IPS-18c (cell line): ENCODE data around the gene CCT3.
A peak's percentile ranks its signal among the peaks of the same experiment; 100 is the strongest.

Experiments
- H3K4me3 ChIP-seq: 2 replicates; pipeline ENCODE4 v1.7.0; 2013; ENCODE audit warnings: low read depth, mild to moderate bottlenecking, low read length, moderate library complexity; ENCODE audit not compliant: insufficient read depth
- H3K9me3 ChIP-seq: one replicate; pipeline ENCODE4 v1.6.1; 2013; ENCODE audit warnings: mild to moderate bottlenecking, low read length, moderate library complexity; ENCODE audit not compliant: control insufficient read depth, insufficient read depth

Gene CCT3

GRCh38 chr1:156293895-156294294, 44.2 kb downstream of the CCT3 start:
- H3K4me3 ChIP-seq, result no peak overlapping the region
- peaks cover 2% of the 10 kb centered on the region for H3K9me3 ChIP-seq

GRCh38 chr1:156293098-156293434, 45.0 kb downstream of the CCT3 start:
- H3K9me3 ChIP-seq, result peaks cover 2% of the 10 kb centered on the region
- H3K4me3 ChIP-seq, result no peak overlapping the region

- peak overlapping the region; percentile 43 for H3K4me3 ChIP-seq
- peaks cover 2% of the 10 kb centered on the region for H3K9me3 ChIP-seq
Measured at GRCh38 chr1:156291226-156292061, 46.6 kb downstream of the CCT3 start.

GRCh38 chr1:156289857-156290256, 48.2 kb downstream of the CCT3 start:
- H3K4me3 ChIP-seq, result no peak overlapping the region

GRCh38 chr1:156286061-156286460, 52.0 kb downstream of the CCT3 start:
- H3K9me3 ChIP-seq, result no peaks in the 10 kb centered on the region
- H3K4me3 ChIP-seq, result no peak overlapping the region

More at GRCh38 chr1:156289857-156290256, 48.2 kb downstream of the CCT3 start:
- H3K9me3 ChIP-seq, result peaks cover 2% of the 10 kb centered on the region

- no peak overlapping the region for H3K4me3 ChIP-seq
- no peaks in the 10 kb centered on the region for H3K9me3 ChIP-seq
Measured at GRCh38 chr1:156285437-156285836, 52.7 kb downstream of the CCT3 start.

- Histone ChIP-seq H3K4me3 (no peak overlapping the region), H3K9me3 (no peaks in the 10 kb centered on the region)
Measured at GRCh38 chr1:156284757-156285156, 53.3 kb downstream of the CCT3 start.

GRCh38 chr1:156284112-156284511, 54.0 kb downstream of the CCT3 start, which contains the start of gene TMEM79:
Gene TMEM79 (plus strand): TSS chr1:156284325. CDS start chr1:156285227, 902 bp downstream.
- Histone ChIP-seq H3K9me3 (no peaks in the 10 kb centered on the region), H3K4me3 (peak within 1 kb of the TSS; percentile 51)

GRCh38 chr1:156283521-156283920, 54.6 kb downstream of the CCT3 start:
- H3K9me3 ChIP-seq, result no peaks in the 10 kb centered on the region
- peak overlapping the region; percentile 51 for H3K4me3 ChIP-seq

GRCh38 chr1:156282479-156283222, 55.4 kb downstream of the CCT3 start, which contains the start of gene SMG5:
Gene SMG5 (minus strand): TSS chr1:156282825. CDS start chr1:156282680, 145 bp downstream.
- Histone ChIP-seq H3K9me3 (no peaks in the 10 kb centered on the region), H3K4me3 (peak within 1 kb of the TSS; percentile 87)

- peak overlapping the region; percentile 87 for H3K4me3 ChIP-seq
Measured at GRCh38 chr1:156281693-156282478, 56.2 kb downstream of the CCT3 start.

GRCh38 chr1:156281281-156281680, 56.8 kb downstream of the CCT3 start:
- Histone ChIP-seq H3K4me3 (peak overlapping the region; percentile 87), H3K9me3 (no peaks in the 10 kb centered on the region)

More at GRCh38 chr1:156281693-156282478, 56.2 kb downstream of the CCT3 start:
- H3K9me3 ChIP-seq, result no peaks in the 10 kb centered on the region

GRCh38 chr1:156279837-156280236, 58.3 kb downstream of the CCT3 start:
- H3K4me3 ChIP-seq, result no peak overlapping the region
- no peaks in the 10 kb centered on the region for H3K9me3 ChIP-seq

GRCh38 chr1:156276966-156277381, 61.1 kb downstream of the CCT3 start:
- Histone ChIP-seq H3K9me3 (no peaks in the 10 kb centered on the region), H3K4me3 (no peak overlapping the region)

- no peak overlapping the region for H3K4me3 ChIP-seq
Measured at GRCh38 chr1:156276532-156276931, 61.6 kb downstream of the CCT3 start.

GRCh38 chr1:156270314-156270713, 67.8 kb downstream of the CCT3 start:
- H3K4me3 ChIP-seq, result no peak overlapping the region

More at GRCh38 chr1:156276532-156276931, 61.6 kb downstream of the CCT3 start:
- no peaks in the 10 kb centered on the region for H3K9me3 ChIP-seq

GRCh38 chr1:156268336-156268735, 69.8 kb downstream of the CCT3 start:
- no peaks in the 10 kb centered on the region for H3K9me3 ChIP-seq
- no peak overlapping the region for H3K4me3 ChIP-seq

More at GRCh38 chr1:156270314-156270713, 67.8 kb downstream of the CCT3 start:
- H3K9me3 ChIP-seq, result no peaks in the 10 kb centered on the region
